GM21717 (cell line): ENCODE data around the gene SCAF11.
"Not testable (repeated sequence)": the region's sequence is repeated elsewhere in the genome, so short reads cannot be mapped to it uniquely, and the experiment has no call there.

Source experiments
- ATAC-seq: cut with Tn5 transposase; IDR thresholded peaks from one replicate; pipeline ENCODE4 v1.9.1; 2021; ENCODE audit warnings: mild to moderate bottlenecking, moderate library complexity; ENCODE audit not compliant: unreplicated experiment

SCAF11 gene

GRCh38 chr12:45990468-45991283 lies at the start of gene SCAF11:
SCAF11 (minus strand) TSS chr12:45990574; CDS start chr12:45964167, 26,407 bp downstream.
- ATAC-seq, result peak; percentile 64

- ATAC-seq, result not testable (repeated sequence)
These were observed 46.7 kb upstream of the SCAF11 start for GRCh38 chr12:46037066-46037465.

- ATAC-seq, result no peak
These were observed 36.8 kb upstream of the SCAF11 start for GRCh38 chr12:46027172-46027571.

DNA sequence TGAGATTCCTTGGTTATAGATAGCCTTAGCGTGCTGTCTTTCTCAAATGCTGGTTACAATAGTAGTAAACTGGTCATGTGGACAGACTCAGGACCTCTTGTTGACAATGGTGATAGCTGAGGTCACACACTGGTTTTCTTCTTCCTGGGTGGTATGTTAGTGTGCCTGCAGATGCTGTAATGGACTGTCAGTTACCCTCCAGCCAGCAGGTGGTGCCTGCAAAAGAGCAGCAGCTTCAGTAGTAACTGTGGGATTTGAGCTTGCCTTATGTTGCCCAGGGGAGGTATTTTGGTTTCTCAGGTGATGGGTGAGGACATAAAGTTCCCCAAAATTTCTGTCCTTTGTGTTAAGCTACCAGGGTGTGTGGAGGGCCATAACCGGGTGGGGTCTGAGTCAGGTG lies 33.7 kb upstream of the SCAF11 start:
- no peak for ATAC-seq

- no peak for ATAC-seq
These were observed 30.4 kb upstream of the SCAF11 start for GRCh38 chr12:46020768-46021167.

DNA sequence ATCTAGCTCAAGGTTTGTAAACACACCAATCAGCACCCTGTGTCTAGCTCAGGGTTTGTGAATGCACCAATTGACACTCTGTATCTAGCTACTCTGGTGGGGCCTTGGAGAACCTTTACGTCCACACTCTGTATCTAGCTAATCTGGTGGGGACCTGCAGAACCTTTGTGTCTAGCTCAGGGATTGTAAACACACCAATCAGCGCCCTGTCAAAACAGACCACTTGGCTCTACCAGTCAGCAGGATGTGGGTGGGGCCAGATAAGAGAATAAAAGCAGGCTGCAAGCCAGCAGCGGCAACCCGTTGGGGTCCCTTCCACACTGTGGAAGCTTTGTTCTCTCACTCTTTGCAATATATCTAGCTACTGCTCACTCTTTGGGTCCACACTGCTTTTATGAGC lies 28.3 kb upstream of the SCAF11 start:
- not testable (repeated sequence) for ATAC-seq

DNA sequence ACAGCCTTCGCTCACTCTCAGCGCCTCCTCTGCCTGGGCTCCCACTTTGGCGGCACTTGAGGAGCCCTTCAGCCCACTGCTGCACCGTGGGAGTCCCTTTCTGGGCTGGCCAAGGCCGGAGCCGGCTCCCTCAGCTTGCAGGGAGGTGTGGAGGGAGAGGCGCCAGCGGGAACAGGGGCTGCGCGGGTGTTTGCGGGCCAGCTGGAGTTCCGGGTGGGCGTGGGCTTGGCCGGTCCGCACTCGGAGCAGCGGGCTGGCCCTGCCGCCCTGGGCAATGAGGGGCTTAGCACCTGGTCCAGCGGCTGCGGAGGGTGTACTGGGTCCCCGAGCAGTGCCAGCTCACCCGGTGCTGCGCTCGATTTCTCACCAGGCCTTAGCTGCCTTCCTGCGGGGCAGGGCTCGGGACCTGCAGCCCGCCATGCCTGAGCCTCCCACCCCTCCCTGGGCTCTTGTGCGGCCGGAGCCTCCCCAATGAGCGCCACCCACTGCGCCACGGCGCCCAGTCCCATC lies 27.5 kb upstream of the SCAF11 start:
- not testable (repeated sequence) for ATAC-seq

- ATAC-seq, result no peak
These were observed 15.4 kb upstream of the SCAF11 start for GRCh38 chr12:46005823-46006222.

DNA sequence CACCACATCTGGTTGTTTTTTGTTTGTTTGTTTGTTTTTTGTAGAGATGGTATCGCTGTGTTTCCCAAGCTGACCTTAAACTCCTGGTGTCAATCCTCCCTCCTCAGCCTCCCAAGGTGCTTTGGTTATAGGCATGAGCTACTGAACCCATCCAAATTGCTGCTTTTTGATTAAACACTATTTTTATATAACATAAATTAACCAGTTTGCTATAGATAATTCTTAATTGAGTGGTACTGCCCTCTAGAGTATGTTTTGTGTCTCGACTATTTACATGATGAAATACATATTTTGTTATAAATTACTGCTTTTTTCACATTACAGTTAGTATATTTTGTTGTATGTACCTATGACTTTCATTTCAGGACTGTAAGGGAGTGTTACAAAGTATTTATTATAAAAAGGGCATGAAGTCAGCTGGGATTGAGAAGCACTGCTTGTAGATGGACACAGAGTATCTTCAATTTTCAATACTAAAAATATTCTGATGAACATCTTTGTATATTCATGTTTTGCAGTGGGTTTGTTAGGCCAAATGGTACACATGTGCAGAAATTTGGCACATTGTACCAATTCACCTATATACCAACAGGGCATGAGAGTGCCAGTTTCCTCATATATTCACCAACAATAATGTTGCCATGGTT lies 14.9 kb upstream of the SCAF11 start:
- ATAC-seq, result no peak

DNA sequence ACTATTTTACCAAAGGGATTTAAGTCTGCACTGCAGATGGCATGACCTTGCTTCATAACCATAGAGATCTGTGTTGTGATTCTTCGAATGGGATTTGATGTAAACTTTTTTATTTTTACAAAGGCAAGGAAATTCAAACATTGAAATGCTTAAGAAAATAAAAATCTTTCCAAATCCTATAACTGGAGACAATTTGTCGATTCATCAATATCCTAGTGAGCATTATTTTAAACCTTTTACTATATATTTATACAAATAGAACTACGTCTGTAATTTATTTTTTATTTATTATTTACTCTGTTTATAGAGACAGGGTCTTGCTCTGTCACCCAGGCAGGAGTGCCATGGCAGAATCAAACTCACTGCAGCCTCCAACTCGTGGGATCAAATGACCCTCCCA lies 14.3 kb upstream of the SCAF11 start:
- ATAC-seq, result no peak

DNA sequence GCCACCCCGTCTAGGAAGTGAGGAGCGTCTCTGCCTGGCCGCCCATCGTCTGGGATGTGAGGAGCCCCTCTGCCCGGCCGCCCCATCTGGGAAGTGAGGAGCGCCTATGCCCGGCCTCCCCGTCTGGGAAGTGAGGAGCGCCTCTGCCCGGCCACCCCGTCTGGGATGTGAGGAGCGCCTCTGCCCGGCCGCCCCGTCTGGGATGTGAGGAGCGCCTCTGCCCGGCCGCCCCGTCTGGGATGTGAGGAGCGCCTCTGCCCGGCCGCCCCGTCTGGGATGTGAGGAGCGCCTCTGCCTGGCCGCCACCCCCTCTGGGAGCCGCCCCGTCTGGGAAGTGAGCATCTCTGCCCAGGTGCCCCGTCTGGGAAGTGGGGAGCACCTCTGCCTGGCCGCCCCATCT lies 9.7 kb upstream of the SCAF11 start:
- ATAC-seq, result not testable (repeated sequence)

GRCh38 chr12:45994736-45995135 lies 4.4 kb upstream of the SCAF11 start:
- ATAC-seq, result no peak

DNA sequence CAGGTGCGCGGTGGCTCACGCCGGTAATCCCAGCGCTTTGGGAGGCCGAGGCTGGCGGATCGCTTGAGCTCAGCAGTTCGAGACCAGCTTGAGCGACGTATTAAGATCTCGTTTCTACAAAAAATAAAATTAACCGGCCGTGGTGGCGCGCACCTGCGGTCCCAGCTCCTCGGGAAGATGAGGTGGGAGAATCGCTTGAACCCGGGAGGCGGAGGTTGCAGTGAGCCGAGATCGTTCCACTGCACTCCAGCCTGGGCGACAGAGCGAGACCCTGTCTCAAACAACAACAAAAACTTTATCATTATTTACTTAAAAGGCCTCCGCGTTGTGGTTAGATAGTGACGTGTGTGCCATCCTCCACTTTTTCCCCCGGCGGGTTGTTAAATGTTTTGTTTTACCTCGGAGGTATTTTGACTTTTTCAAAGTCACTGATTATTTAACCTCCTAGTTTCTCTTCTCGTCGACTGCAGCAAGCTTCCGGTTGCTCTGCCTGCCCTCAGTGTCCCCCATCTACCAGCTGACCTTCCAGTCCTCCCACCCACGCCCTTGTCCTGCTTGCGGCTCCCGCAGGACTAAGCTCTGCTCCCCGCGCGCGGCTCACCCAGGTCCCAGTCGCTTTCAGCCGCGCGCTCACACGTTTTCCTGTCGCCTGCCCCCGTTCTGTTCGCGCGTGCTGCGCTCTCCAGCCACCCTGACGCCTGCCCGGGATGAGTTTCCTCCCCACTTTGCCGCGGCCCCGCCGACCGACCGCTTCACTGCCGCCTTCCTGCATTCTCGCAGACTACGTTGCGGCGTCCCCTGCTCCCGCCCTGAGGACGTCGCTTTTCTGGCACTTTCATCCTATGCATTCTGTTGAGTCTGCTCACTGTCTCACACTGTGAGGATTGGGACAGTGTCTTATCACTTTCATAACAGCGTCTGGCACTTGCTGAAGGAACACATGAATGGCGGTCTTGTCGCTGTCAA lies 1.2 kb upstream of the SCAF11 start:
- ATAC-seq, result peak; percentile 26

GRCh38 chr12:45989721-45990467 lies 480 bp downstream of the SCAF11 start:
- ATAC-seq, result peak; percentile 31

- no peak for ATAC-seq
These were observed 1.1 kb downstream of the SCAF11 start for GRCh38 chr12:45989287-45989686.

DNA sequence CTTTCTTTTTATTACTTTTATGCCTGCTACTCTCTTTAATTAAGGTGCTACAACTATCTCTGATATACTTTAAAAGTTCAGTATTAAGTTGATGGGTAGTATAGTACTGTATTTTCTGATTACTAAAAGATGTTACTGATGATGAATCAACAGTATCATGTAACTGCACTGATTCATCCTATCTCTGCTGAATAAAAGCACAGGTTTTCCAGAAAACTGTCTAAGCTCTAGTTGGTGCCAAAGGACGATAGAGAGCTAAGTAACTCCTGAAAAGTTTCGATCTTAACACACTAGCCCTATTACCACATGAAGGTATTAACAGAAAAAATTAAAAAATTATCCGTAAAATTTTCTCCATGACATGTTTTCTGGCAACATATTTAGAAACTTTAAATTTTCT lies 2.1 kb downstream of the SCAF11 start:
- no peak for ATAC-seq

DNA sequence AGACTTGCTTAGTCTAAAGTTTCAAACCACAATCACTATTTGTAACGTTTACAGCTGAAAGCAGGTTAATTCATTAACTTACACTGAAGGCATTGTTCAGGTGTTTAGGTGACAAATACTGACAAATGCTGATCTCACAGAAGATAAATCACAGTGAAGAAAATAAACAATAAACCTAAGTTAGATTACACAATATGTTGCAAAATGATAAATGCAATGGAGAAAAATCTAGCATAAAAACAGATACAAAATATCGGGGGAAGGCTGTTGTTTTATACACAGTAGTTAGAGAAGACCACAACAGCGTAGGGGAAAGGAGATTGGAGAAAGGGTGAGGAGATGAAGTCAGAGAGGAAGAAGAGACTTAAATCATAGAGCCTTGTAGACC lies 3.0 kb downstream of the SCAF11 start:
- ATAC-seq, result no peak

GRCh38 chr12:45986641-45987339 lies 3.6 kb downstream of the SCAF11 start:
- ATAC-seq, result no peak

- ATAC-seq, result no peak
These were observed 9.1 kb downstream of the SCAF11 start for GRCh38 chr12:45981075-45981837.
